GM19351 (cell line): ENCODE results near the gene CPTP.
A peak's percentile ranks its signal among the peaks of the same experiment; 100 is the strongest.

Experiments used
- ATAC-seq: cut with Tn5 transposase; IDR thresholded peaks from one replicate; pipeline ENCODE4 v1.9.1; 2021; ENCODE audit warnings: mild to moderate bottlenecking, moderate library complexity; ENCODE audit not compliant: unreplicated experiment

Gene CPTP

GRCh38 chr1:1291548-1292441 is 32.8 kb upstream of the CPTP start:
- no peak for ATAC-seq

GRCh38 chr1:1292442-1292779 is 32.2 kb upstream of the CPTP start:
- no peak for ATAC-seq

- no peak for ATAC-seq
These were observed 31.8 kb upstream of the CPTP start for GRCh38 chr1:1292851-1293250.

- ATAC-seq = no peak
These were observed 31.0 kb upstream of the CPTP start for GRCh38 chr1:1293263-1294249.

- ATAC-seq = no peak
These were observed 30.2 kb upstream of the CPTP start for GRCh38 chr1:1294250-1294890.

GRCh38 chr1:1295154-1295923 is 29.3 kb upstream of the CPTP start:
- ATAC-seq = no peak

GRCh38 chr1:1296070-1297061 is 28.2 kb upstream of the CPTP start:
- no peak for ATAC-seq

GRCh38 chr1:1297802-1298424 is 26.7 kb upstream of the CPTP start:
- no peak for ATAC-seq

- no peak for ATAC-seq
These were observed 25.5 kb upstream of the CPTP start for GRCh38 chr1:1298861-1299685.

- peak; percentile 62 for ATAC-seq
These were observed 24.8 kb upstream of the CPTP start for GRCh38 chr1:1299686-1300351.

GRCh38 chr1:1300352-1300739 is 24.3 kb upstream of the CPTP start:
- ATAC-seq = no peak

GRCh38 chr1:1302006-1302430 is 22.6 kb upstream of the CPTP start:
- no peak for ATAC-seq

- no peak for ATAC-seq
These were observed 21.6 kb upstream of the CPTP start for GRCh38 chr1:1302951-1303509.

- ATAC-seq = no peak
These were observed 20.9 kb upstream of the CPTP start for GRCh38 chr1:1303736-1304135.

GRCh38 chr1:1304331-1305299 is 20.0 kb upstream of the CPTP start:
- no peak for ATAC-seq
